T-helper 1 cell treated with Interleukin-12 subunit alpha and Interleukin-12 subunit beta and Interleukin-4 antibody, amounts not matched to agents 30 ng/mL and 1 ng/mL, for 36 hours (primary cell): ENCODE results near the gene CFAP119. TPM values are rescaled to one million over a fixed set of nuclear protein-coding genes. Genes with fewer than 3 reads are reported as not detected.

ENCODE experiments used
- intact Hi-C: fragments of 100-400 bp; cut with micrococcal nuclease; formaldehyde crosslinking; loops from one replicate; pipeline ENCODE4 v1.15.1; 2024
- total RNA-seq: library from RNA; stranded (reverse); gene quantifications from 2 replicates; pipeline ENCODE4 v1.2.3, GENCODE V29; 2022

Gene CFAP119
- total RNA-seq, 1 donor from 2014 or later: 1.6 TPM

DNA sequence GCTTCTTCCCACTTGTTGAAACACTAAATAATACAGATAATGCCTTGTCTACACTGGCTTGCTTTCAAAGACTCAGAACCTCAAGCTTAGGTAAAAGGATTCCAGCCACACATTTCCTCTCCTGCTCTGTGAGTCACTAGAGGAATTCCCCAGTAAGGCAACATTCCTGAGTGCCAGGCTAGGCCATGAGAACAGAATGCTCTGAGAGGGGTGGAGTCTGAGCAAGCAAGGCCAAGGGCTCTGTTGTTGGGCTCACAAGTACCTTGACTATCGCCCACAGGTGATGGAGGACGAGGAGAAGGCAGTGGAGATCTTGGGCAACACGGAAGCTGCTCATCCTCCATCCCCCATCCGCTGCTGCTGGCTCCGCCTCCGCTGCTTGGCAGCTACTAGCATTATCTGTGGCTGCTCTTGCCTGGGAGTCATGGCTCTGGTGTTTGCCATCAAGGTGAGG lies 20.4 kb downstream of the CFAP119 start:
- intact Hi-C loops: no loop called here

DNA sequence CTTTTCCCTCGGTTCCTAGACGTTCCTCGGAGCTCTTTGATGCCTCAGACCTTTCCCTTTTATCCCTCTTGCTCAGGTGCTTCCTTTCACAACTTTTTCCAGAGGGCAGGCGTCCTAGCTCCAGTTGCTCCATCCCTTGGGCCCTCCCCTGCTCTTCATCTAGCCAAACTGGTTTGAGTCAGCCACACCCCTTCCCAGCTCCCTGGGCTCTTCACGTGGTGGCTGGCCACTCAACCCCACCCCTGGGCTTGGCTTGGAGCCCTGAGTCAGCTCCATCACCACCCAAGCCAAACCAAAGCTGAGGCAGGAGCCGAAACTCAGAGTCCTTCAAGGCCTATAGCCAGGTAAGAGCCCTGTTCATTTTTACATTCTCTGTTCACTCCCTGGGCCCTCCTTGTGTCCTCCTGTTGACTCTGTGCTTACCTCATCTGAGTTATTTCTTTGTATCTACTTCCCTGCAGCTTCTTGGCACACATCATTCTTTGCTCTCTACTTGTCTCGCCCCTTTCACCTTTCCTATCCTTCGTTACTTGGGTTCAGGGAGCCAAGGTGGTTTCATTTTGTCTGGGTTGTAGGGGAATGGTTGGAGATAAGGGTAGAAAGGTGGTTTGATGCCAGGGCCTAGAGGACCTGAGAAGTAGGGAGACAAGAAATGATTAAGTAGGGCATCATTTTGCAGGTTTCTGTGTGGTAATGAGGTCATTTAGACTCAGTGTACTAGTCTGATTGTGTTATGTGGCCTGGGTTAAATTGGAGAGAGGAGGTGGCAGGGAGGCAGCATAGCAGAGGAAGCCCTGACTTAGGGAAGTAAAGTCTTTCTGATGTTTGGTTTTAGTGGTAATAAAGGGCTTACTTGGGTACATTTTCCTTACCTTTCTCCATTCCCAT lies 21.3 kb downstream of the CFAP119 start:
- intact Hi-C loops: no loop called here

DNA sequence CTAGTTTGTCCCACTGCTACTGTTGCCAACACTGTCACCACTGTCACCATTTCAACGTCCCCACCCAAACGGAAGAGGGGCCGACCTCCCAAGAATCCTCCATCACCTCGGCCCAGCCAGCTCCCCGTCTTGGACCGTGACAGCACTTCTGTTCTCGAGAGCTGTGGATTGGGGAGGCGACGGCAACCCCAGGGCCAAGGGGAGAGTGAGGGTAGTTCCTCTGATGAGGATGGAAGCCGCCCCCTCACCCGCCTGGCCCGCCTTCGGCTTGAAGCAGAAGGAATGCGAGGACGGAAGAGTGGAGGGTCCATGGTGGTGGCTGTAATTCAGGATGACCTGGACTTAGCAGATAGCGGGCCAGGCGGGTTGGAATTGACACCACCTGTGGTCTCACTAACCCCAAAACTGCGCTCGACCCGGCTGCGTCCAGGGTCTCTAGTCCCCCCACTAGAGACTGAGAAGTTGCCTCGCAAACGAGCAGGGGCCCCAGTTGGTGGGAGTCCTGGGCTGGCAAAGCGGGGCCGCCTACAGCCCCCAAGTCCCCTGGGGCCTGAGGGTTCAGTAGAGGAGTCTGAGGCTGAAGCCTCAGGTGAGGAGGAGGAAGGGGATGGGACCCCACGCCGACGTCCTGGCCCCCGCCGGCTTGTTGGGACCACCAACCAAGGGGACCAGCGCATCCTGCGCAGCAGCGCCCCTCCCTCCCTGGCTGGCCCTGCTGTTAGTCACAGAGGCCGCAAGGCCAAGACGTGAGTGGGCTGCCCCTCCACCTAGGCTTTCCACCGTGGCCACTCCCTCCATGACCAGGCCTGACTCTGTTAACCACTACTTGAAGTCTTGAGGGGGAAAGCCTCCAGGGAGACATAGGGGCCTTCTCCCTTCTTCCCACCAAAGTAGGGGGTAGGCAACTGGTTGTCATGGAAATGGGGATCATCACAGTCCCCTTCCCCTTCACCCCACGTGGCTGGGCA lies 22.6 kb downstream of the CFAP119 start:
- intact Hi-C loops: loop anchor here (5.0 kb wide), 1 partner anchor 533 kb away; no protein-coding TSS in a partner anchor

DNA sequence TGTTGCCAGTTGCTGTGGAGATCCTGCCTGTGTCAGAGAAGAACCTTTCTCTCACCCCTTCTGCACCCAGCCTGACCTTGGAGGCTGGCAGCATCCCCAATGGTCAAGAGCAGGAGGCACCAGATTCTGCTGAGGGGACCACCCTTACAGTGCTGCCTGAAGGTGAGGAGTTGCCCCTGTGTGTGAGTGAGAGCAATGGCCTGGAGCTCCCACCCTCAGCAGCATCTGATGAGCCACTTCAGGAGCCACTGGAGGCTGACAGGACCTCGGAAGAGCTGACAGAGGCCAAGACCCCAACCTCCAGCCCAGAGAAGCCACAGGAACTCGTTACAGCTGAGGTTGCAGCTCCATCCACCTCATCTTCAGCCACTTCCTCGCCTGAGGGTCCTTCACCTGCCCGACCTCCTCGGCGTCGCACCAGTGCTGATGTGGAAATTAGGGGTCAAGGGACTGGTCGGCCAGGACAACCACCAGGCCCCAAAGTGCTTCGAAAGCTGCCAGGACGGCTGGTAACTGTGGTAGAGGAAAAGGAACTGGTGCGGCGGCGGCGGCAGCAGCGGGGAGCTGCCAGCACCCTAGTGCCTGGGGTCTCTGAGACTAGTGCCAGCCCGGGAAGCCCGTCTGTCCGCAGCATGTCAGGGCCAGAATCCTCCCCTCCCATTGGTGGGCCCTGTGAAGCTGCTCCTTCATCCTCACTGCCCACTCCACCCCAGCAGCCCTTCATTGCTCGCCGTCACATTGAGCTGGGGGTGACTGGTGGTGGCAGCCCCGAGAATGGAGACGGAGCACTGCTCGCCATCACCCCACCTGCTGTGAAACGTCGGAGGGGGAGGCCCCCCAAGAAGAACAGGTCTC lies 23.8 kb downstream of the CFAP119 start:
- intact Hi-C loops: loop anchor here (5.0 kb wide), 1 partner anchor 534 kb away; no protein-coding TSS in a partner anchor

DNA sequence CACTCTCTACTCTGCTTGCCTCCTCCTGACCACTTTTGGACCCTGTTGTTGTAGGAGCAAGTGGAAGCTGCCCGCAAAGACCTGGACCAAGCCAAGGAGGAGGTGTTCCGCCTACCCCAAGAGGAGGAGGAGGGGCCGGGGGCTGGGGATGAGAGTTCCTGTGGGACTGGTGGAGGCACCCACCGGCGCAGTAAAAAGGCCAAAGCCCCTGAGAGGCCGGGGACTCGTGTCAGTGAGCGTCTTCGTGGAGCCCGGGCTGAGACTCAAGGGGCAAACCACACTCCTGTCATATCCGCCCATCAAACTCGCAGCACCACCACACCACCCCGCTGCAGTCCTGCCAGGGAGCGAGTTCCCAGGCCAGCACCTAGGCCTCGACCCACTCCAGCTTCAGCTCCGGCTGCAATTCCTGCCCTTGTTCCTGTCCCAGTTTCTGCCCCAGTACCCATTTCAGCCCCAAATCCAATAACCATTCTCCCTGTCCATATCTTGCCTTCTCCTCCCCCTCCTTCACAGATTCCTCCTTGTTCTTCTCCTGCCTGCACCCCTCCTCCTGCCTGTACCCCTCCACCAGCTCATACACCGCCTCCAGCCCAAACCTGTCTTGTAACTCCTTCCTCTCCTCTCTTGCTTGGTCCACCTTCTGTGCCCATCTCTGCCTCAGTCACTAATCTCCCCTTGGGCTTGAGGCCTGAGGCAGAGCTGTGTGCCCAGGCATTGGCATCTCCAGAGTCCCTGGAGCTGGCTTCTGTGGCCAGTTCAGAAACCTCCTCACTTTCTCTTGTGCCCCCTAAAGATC lies 24.7 kb downstream of the CFAP119 start:
- intact Hi-C loops: loop anchor here (5.0 kb wide), 1 partner anchor 535 kb away; no protein-coding TSS in a partner anchor

DNA sequence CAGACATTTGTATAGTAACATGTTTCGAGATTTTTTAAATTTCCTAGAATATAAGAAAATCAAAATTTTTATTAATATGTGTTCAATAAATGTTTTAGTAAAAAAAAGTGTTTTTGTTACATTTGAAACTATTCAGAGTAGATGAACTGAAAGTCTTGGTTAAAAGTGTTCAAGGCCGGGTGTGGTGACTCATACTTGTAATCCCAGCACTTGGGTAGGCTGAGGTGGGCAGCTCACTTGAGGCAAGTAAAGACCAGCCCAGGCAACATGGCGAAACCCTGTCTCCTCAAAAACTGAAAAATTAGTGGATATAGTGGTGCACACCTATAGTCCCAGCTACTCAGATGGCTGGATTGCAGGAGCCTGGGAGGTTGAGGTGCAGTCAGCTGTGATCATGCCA lies 30.5 kb downstream of the CFAP119 start:
- intact Hi-C loops: no loop called here

DNA sequence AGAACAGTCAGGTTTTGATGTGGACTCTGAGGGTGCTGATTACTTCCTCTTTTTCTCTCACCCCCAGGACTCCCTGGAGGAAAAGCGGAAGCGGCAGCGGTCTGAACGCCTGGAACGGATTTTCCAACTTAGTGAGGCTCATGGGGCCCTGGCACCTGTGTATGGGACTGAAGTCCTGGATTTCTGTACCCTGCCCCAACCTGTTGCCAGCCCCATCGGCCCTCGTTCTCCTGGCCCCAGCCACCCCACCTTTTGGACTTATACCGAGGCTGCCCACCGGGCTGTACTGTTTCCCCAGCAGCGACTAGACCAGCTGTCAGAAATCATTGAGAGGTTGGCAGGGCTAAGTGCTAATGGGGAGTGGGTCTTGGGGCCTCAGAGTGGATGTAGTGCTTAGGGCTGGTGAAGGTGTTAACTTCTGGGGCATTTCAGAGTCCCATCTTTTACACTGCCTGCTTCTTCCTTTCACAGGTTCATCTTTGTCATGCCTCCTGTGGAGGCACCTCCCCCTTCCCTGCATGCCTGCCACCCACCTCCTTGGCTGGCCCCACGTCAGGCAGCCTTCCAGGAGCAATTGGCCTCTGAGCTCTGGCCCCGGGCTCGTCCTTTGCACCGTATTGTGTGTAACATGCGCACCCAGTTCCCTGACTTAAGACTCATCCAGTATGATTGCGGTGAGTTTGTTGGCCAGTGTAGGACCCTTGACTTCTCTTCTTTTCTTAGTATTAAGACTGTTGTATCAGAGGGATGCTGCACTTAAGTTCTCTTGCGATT lies 32.8 kb downstream of the CFAP119 start:
- intact Hi-C loops: no loop called here

DNA sequence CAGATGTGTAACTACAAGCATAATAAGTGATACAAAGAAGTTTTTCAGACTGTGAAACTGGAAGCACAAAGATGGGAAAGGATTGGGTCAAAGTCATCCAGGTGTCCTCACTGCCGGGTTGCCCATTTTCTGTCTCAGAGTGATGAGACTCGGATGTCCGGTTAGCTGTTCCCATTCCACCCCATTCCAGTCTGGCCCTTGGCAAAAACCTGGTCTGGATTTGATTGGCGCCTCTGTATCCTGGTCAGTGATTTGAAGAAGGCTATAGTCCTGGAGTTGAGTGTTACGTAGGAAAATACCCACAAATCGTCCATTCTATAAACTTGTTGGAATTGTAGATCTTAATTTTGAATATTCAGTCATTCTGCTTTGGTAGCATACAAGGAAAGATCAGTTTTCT lies 33.5 kb downstream of the CFAP119 start:
- intact Hi-C loops: no loop called here

DNA sequence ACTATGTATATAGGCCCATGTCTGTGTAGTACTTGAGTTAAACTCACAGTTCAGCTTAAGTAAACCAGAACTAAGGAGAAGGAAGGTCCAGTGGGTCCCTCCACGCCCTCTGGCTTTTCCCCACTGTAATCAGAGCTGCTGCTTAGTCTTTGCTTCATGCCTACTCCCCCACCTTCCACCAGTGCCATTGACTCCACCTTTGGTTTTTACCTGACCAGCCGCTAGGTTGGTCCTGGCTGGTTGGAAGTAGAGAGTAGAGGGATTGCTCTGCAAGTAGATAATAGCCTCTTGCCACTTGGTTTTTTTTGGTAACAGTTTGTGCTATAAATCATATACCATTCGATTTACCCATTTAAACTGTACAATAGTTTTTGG lies 36.5 kb downstream of the CFAP119 start:
- intact Hi-C loops: no loop called here

DNA sequence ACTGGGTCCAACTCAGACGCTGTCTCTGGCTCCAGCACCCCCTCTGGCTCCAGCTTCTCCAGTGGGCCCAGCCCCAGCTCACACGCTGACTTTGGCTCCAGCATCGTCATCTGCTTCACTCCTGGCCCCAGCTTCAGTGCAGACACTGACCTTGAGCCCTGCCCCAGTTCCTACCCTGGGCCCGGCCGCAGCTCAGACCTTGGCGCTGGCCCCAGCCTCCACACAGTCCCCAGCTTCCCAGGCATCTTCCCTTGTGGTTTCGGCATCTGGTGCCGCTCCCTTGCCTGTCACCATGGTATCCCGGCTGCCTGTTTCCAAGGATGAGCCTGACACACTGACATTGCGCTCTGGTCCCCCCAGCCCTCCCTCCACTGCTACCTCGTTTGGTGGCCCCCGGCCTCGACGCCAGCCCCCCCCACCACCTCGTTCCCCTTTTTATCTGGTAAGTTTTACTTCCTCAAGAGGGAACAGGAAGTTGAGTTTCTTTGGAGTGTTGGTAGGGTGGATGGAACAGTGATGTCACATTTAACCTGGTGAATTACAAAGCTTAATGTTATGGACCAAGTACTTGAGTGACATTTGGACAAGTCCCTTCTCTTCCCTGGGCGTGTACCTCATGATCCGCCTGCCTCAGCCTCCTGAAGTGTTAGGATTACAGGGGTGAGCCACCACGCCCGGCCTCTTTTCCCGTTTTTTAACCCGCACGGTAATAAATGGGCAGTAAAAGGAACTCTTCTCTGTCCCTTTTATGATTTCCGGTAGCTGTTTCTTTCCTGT lies 37.0 kb downstream of the CFAP119 start:
- intact Hi-C loops: no loop called here

DNA sequence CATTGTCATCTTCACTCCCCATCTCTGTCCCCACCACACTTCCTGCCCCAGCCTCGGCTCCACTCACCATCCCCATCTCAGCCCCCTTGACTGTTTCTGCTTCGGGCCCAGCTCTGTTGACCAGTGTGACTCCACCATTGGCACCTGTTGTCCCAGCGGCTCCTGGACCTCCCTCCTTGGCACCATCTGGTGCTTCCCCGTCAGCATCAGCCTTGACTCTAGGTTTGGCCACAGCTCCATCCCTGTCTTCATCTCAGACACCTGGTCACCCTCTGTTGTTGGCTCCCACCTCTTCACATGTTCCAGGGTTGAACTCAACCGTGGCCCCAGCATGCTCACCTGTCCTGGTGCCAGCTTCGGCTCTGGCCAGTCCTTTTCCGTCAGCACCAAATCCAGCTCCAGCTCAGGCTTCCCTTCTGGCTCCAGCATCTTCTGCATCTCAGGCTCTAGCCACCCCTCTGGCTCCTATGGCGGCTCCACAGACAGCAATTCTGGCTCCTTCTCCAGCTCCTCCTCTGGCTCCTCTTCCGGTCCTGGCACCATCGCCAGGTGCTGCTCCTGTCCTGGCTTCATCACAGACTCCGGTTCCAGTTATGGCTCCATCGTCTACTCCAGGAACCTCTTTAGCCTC lies 38.0 kb downstream of the CFAP119 start:
- intact Hi-C loops: no loop called here

DNA sequence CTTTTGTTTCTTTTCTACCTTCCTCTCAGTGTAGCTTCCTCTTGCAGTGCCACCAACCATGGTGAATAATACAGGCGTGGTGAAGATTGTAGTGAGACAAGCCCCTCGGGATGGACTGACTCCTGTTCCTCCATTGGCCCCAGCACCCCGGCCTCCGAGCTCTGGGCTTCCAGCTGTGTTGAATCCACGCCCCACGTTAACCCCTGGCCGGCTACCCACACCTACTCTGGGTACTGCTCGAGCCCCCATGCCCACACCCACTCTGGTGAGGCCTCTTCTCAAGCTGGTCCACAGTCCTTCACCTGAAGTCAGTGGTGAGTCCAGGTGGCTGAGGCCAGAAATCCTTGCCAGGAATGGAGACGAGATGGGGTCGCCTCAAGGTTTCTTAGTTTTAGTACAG lies 38.9 kb downstream of the CFAP119 start:
- intact Hi-C loops: no loop called here

DNA sequence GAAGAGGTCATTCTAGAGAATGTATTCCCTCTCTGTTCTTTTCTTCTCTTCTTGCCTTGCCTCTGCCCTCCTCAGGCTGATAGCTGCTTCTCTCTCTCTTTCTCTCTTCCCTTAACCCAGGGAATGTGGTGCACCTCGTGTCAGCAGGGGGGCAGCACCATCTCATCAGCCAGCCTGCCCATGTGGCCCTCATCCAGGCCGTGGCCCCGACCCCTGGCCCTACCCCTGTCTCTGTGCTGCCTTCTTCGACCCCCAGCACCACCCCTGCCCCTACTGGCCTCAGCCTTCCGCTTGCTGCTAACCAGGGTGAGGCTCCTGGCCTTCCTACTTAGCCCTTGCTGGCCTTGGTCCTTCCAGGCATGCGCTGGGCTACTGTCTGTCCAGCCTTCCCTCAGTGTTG lies 39.4 kb downstream of the CFAP119 start:
- intact Hi-C loops: no loop called here

DNA sequence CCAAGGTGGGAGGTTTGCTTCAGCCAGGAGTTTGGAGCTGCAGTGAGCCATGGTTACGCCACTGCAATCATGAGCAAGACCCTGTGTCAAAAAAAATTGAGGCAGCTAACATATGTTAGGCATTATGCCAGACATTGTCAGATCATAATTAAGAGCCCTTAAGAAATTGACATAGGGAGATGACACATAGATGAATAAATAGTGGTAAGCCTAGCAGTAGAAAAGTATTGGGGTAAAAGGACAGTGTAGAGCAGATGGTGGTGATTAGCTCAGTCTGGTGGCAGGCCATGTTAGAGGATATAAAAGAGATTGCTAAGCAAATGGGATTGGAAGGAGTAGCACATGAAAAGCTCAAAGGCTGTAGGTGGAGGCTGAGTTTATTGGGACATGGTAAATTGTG lies 40.3 kb downstream of the CFAP119 start:
- intact Hi-C loops: no loop called here

DNA sequence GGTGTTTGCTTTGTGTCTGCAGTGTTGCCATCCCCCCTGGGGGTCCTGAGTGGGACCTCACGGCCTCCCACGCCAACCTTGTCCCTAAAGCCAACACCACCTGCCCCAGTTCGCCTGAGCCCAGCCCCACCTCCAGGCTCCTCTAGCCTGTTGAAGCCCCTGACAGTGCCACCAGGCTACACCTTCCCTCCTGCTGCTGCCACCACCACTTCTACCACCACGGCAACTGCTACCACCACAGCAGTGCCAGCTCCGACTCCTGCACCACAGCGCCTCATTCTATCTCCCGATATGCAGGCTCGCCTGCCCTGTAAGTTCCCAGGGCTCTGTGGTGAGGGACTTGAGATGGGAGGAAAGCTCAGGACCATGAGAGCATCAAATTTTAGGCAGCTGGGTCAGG lies 40.7 kb downstream of the CFAP119 start:
- intact Hi-C loops: no loop called here

DNA sequence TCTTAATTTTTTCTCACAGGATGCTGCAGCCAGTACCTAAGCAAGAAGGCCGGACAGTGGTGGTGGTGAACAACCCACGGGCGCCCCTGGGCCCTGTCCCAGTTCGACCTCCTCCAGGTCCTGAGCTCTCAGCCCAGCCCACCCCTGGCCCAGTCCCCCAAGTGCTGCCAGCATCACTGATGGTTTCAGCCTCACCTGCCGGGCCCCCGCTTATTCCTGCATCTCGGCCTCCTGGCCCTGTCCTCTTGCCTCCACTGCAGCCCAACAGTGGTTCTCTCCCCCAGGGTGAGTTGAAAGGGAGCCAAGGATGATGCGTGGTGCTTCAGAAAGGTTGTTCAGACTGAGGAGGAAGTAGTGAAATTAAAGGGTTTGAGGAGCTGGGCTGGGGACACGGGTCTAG lies 41.2 kb downstream of the CFAP119 start:
- intact Hi-C loops: no loop called here

DNA sequence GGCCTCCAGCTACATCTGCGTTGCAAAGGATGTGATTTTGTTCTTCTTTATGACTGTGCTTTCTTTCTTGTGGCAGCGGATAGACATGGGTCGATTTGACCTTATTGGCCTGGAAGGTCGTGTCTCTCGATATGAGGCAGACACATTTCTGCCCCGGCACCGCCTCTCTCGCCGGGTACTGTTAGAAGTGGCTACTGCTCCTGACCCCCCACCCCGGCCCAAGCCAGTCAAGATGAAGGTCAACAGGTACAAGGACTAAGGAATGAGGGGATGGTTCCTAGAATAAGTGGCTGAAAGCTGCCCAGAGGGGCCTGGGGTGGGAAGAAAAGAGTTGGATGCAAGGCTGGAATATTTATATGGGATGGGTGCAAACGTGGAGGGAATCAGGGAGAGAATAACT lies 41.8 kb downstream of the CFAP119 start:
- intact Hi-C loops: no loop called here
